PC-3 (cell line): Measurements from ENCODE around the gene OR10A2. TPM values are rescaled to one million over a fixed set of nuclear protein-coding genes. Genes with fewer than 3 reads are reported as not detected.
"Not testable (repeated sequence)": the region's sequence is repeated elsewhere in the genome, so short reads cannot be mapped to it uniquely, and the experiment has no call there.

Source experiments
- ATAC-seq: fragments of 200-7000 bp; cut with Tn5 transposase; 2 replicates; pipeline ENCODE4 v1.9.1; 2020; ENCODE audit warnings: mild to moderate bottlenecking, moderate library complexity
- BruUV-seq: library from RNA; stranded (reverse); fragments of 400-500 nt; replicated peaks from 2 replicates; lab custom pipeline; 2021; lab: Mats Ljungman, UMichigan
- CTCF ChIA-PET: fragments of 300-600 bp; sonication (Branson Sonifier 250); formaldehyde crosslinking; loops from one replicate; lab custom pipeline; 2022; ENCODE audit warnings: antibody characterized with exemption; lab: Charles Lee
- POLR2A ChIA-PET: fragments of 300-600 bp; sonication (Branson Sonifier 250); formaldehyde crosslinking; loops from one replicate; lab custom pipeline; 2022; ENCODE audit warnings: antibody characterized with exemption; ENCODE audit not compliant: unreplicated experiment; lab: Charles Lee
- DNase-seq: peaks from one replicate; pipeline ENCODE4 v3.0.0-alpha.2; 2015
- H2AFZ ChIP-seq: fragments of 300-600 bp; sonication (generic); 2 replicates; pipeline ENCODE4 v1.6.0; 2016; ENCODE audit warnings: antibody characterized with exemption, low read length
- H3F3A ChIP-seq: fragments of 300-600 bp; sonication (generic); one replicate; pipeline ENCODE4 v1.6.0; 2017; ENCODE audit warnings: antibody characterized with exemption, low read length, control low read depth, mild to moderate bottlenecking; ENCODE audit not compliant: unreplicated experiment
- H3K27ac ChIP-seq: fragments of 300-600 bp; sonication (generic); 2 replicates; pipeline ENCODE4 v1.5.1; 2016; ENCODE audit warnings: mild to moderate bottlenecking, low read length
- H3K27me3 ChIP-seq: fragments of 300-600 bp; sonication (generic); 2 replicates; pipeline ENCODE4 v1.6.1; 2016; ENCODE audit warnings: low read length, mixed read lengths
- H3K36me3 ChIP-seq: fragments of 300-600 bp; sonication (generic); 2 replicates; pipeline ENCODE4 v1.6.1; 2016; ENCODE audit warnings: low read depth, mixed run types, low read length, mixed read lengths
- H3K4me1 ChIP-seq: fragments of 300-600 bp; sonication (generic); 2 replicates; pipeline ENCODE4 v1.5.1; 2016; ENCODE audit warnings: low read length; ENCODE audit not compliant: insufficient read depth
- H3K4me2 ChIP-seq: fragments of 300-600 bp; sonication (generic); 2 replicates; pipeline ENCODE4 v1.6.0; 2016; ENCODE audit warnings: low read length
- H3K4me3 ChIP-seq: fragments of 300-600 bp; sonication (generic); 2 replicates; pipeline ENCODE4 v1.5.1; 2016; ENCODE audit warnings: mild to moderate bottlenecking, low read length, mixed read lengths
- H3K79me2 ChIP-seq: fragments of 300-600 bp; sonication (generic); 2 replicates; pipeline ENCODE4 v1.6.1; 2017; ENCODE audit warnings: low read length, mixed read lengths
- H3K9ac ChIP-seq: fragments of 300-600 bp; sonication (generic); 2 replicates; pipeline ENCODE4 v1.6.0; 2016; ENCODE audit warnings: mild to moderate bottlenecking, low read length
- H3K9me2 ChIP-seq: fragments of 300-600 bp; sonication (generic); replicated peaks from 2 replicates; pipeline ENCODE4 v1.6.1; 2016; ENCODE audit warnings: mixed run types, low read length, mixed read lengths
- H3K9me3 ChIP-seq: fragments of 300-600 bp; sonication (generic); 2 replicates; pipeline ENCODE4 v1.6.1; 2016; ENCODE audit warnings: low read length, mixed read lengths
- H4K20me1 ChIP-seq: fragments of 300-600 bp; sonication (generic); 2 replicates; pipeline ENCODE4 v1.6.1; 2016; ENCODE audit warnings: low read length, mixed read lengths
- CTCF ChIP-seq: fragments of 300-600 bp; sonication (generic); conservative IDR thresholded peaks from 2 replicates; pipeline ENCODE4 v1.5.1; 2017; ENCODE audit warnings: antibody characterized with exemption, low read depth, mild to moderate bottlenecking, low read length
- EZH2 ChIP-seq: fragments of 300-600 bp; sonication (generic); IDR thresholded peaks from one replicate; pipeline ENCODE4 v1.6.1; 2017; ENCODE audit warnings: antibody characterized with exemption, mild to moderate bottlenecking, low read length; ENCODE audit not compliant: unreplicated experiment
- EZH2phosphoT487 ChIP-seq: fragments of 300-600 bp; sonication (generic); IDR thresholded peaks from 2 replicates; pipeline ENCODE4 v1.6.1; 2018; ENCODE audit warnings: mild to moderate bottlenecking, antibody characterized with exemption, low read length, borderline replicate concordance
- intact Hi-C: fragments of 100-400 bp; cut with micrococcal nuclease; formaldehyde crosslinking; loops from 2 replicates; pipeline ENCODE4 v1.9.0; 2023
- total RNA-seq: library from RNA; depleted of rRNA; stranded (reverse); fragments of >200 nt; gene quantifications from 2 replicates; pipeline ENCODE4 v1.2.3, GENCODE V29; 2014

The OR10A2 gene
- total RNA-seq, 1 experiment from 2014 or later: not detected

GRCh38 chr11:6876914-6877313 lies 14.1 kb downstream of the OR10A2 start:
- DNase-seq (no peak), ATAC-seq (no peak)
- no peak overlapping the region for H2AFZ ChIP-seq
- H3K27ac ChIP-seq: no peak overlapping the region
- H3K79me2 ChIP-seq: no peaks in the 10 kb centered on the region
- H3F3A ChIP-seq: no peaks in the 10 kb centered on the region
- TF ChIP-seq CTCF (no peak), EZH2phosphoT487 (no peak), EZH2 (no peak)
- intact Hi-C loops: no loop called here
- no peak overlapping the region for H3K9ac ChIP-seq
- no peaks in the 10 kb centered on the region for H3K4me1 ChIP-seq
- POLR2A ChIA-PET: no interaction called here
- no peaks in the 10 kb centered on the region for H3K36me3 ChIP-seq
- peaks cover 10% of the 10 kb centered on the region; the same call in 1 of the 2 replicates for H3K27me3 ChIP-seq
- no peaks in the 10 kb centered on the region for H3K9me2 ChIP-seq
- no peaks in the 10 kb centered on the region for H4K20me1 ChIP-seq
- no peak overlapping the region for H3K4me3 ChIP-seq
- no peaks in the 10 kb centered on the region for H3K9me3 ChIP-seq
- BruUV-seq: no TSS peak
- no peak overlapping the region for H3K4me2 ChIP-seq
- CTCF ChIA-PET: no interaction called here

DNA sequence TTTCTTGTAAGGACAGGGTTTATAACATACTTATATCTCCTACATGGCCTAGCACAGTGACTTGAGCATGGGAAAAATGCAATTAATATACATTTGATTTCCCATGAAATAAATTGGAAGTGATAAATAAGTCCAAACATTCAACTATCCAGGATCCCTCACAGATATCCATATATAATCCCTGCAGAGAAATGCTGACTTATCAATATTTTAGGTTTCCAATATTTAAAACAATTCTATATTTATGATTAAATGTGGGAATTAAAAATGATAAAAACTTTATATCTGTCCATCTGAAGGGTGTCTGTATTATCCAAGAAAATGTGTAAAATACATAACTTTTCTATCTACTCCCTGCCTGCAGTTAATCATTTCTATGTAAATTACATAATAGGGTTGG lies 19.9 kb downstream of the OR10A2 start:
- Histone ChIP-seq H3F3A (no peaks in the 10 kb centered on the region), H3K4me1 (no peaks in the 10 kb centered on the region), H3K4me3 (no peak overlapping the region), H3K4me2 (no peak overlapping the region), H3K79me2 (no peaks in the 10 kb centered on the region), H3K9me3 (no peaks in the 10 kb centered on the region), H3K27me3 (peaks cover 16% of the 10 kb centered on the region), H3K36me3 (no peaks in the 10 kb centered on the region), H3K9ac (no peak overlapping the region), H3K27ac (no peak overlapping the region), H2AFZ (no peak overlapping the region), H4K20me1 (no peaks in the 10 kb centered on the region), H3K9me2 (no peaks in the 10 kb centered on the region)
- ChIA-PET POLR2A (no interaction called here), CTCF (no interaction called here)
- intact Hi-C loops: no loop called here
- BruUV-seq: no TSS peak
- no peak for DNase-seq
- ATAC-seq: no peak
- no peak for TF ChIP-seq CTCF
- no peak for TF ChIP-seq EZH2phosphoT487
- TF ChIP-seq EZH2: no peak

DNA sequence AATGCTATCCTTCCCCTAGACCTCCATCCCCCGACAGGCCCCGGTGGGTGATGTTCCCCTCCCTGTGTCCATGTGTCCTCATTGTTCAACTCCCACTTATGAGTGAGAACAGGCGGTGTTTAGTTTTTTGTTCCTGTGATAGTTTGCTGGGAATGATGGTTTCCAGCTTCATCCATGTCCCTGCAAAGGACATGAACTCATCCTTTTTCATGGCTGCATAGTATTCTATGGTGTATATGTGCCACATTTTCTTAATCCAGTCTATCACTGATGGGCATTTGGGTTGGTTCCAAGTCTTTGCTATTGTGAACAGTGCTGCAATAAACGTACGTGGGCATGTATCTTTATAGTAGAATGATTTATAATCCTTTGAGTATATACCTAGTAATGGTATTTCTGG lies 24.9 kb downstream of the OR10A2 start:
- H3K9me3 ChIP-seq, H3K9ac ChIP-seq, H3K27me3 ChIP-seq, H3K36me3 ChIP-seq, H3K79me2 ChIP-seq, H2AFZ ChIP-seq, intact Hi-C loops, CTCF ChIA-PET, H3K9me2 ChIP-seq, H3K4me1 ChIP-seq, BruUV-seq, H4K20me1 ChIP-seq, H3K27ac ChIP-seq, DNase-seq, ATAC-seq, POLR2A ChIA-PET, H3F3A ChIP-seq, H3K4me2 ChIP-seq, H3K4me3 ChIP-seq: not testable (repeated sequence)
